NOMO-1 treated with DMSO at 0.1 percent for 48 hours (cell line): ENCODE results near the gene NDUFA13.

Experiments
- DNase-seq: peaks from one replicate; lab custom pipeline; 2025; ENCODE audit not compliant: unreplicated experiment; lab: John Stamatoyannopoulos, UW

The NDUFA13 gene

DNA sequence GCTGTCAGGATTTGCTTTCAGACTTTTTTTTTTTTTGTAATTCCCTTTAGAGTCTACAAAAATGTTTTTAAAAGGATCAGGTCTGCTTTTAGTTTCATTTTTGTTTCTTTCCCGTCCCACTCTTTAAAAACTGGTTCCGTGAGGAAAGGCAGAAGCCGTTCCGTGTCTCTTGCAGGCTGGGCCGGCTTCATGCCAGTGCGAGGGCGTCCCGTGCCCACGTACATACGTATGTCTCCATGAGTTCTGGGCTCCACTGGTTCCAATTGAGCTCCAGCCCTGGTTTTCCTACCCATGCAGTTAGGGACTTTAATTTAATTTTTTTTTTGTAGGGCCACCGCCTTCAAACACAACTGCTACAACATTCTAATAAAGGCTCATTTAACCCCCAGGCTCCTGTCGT is 9.4 kb upstream of the NDUFA13 start:
- no peak for DNase-seq

DNA sequence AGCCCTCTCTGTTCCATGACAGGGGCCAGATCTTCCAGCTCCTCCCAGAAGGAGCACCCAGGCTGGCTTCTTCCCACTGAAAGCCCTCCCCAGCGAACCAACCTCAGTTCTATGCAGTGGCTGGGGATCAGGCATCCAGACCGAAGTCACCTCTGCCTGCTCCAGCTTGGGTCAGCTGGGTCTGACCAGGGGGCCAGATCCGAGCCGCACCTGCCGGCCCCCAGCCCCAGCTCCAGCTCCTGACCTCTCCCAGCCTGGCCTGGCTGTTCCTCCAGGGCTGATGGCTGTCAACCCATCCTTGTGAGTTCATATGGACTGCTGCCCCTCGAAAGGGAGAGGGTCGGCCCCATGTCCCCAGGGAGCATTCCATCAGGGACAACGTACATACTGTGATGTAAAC is 8.7 kb upstream of the NDUFA13 start:
- DNase-seq: no peak

DNA sequence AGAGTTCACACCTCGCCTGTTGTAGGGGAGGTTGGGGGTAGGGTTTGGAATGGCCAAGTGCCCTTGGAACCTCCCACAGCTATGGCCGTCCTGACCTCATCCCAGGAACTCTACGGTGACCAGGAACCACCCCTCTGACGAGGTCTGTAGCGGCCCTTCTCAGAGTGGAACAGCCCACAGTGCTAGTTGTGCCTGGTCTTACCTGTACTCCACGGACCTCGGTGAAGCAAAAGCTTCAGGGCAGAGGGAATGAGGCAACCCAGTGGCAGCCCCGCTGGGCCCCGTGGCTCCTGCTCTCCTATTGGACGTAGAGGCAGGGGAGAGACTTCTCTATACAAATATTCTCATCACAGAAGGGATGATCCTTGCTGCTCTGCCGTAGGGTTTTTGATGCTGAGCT is 7.8 kb upstream of the NDUFA13 start:
- DNase-seq: no peak

DNA sequence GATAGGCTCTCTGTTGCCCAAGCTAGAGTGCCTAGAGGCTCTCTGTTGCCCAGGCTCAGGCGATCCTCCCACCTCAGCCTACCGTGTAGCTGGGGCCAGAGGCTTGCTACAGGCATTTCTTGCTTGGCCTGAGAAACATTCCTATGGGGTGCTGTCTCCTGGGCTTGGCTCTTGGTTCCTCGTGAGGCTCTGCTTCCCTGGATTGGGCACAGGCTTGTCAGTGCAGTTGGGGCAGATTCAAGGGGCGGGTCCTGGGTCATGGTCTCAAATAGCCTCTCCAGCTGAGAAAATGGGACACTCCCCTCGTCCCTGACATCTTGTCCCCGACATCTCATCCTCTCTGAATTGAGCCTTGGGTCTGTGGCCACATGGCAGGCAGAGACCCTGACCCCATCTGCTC is 5.6 kb upstream of the NDUFA13 start:
- DNase-seq: no peak

DNA sequence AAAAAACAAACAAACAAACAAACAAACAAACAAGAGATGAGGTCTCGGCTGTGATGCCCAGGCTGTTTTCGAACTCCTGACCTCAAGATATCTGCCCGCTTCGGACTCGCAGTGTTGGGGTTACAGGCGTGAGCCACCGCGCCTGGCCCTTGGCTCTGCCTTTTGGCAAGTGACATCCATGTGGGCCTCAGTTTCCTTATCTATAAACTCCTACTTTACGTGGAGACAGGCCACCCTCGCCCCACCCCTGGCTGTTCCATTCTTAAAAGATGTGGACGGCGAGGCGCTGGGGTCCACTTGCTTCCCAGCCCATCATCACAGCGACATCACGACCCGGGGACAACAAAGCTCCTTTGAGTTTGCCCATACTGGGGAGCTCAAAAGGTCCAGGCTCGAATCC is 2.3 kb upstream of the NDUFA13 start:
- no peak for DNase-seq

DNA sequence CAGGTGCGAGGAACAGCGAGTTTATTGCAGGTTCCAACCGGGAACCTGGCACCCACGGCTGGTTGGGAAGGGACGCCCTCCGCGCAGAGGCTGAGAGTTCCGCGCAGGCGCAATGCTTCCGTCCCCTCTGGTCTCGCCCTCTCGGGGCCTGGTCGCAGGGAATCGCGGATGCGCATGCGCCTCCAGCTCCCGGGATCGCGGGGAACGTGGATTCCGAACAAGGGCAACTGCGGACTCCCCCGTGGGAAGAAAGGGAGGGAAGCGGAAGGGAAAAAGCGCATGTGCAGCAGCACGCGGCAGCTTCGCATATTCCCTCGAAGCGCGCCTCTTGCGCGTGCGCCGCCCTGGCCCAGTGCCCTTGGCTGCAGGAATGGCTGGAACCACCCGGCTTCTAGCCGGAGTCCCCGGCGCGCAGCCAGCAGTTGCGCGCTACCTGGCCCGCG is 1.8 kb upstream of the NDUFA13 start:
- DNase-seq: no peak

DNA sequence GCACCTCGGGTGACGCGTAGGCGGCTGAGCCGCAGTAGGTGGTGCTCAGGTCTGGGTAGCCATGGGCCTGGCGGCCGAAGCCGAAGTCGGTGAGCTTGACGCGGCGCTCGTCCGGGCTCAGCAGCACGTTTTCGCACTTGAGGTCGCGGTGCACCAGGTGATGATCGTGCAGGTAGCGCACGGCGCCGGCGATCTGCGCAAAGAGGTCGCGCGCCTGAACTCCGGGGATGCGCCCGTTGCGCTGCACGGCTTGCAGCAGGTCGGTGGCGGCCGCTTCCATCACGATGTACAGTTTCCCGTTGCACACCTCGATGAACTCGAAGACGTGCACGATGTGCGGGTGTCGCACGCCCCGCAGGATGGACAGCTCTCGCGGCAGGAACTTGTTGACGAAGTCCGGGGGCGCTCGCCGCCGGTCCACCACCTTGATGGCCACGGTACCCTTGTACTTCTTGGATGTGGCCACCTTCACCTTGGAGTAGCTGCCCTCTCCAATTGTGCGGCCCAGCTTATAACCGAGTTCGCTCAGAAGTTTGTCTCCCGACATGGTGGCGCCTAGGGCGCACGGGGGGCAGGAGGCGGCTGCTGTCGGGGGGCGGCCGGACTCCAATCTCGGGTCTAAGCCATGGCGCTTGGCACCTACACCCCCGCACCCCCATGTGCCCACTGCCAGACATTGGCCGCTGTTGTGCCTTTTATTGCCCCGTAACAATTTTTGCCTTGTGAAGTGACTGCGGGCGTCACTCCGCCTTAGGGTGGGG is 964 bp upstream of the NDUFA13 start, which contains the start of gene TSSK6:
TSS of gene TSSK6 (minus strand) at position 668 of the 761 bp plus-strand sequence. CDS start at position 547, 121 bp downstream.
- no peak for DNase-seq

GRCh38 chr19:19517235-19517619 is 1.2 kb downstream of the NDUFA13 start:
- DNase-seq: no peak

- DNase-seq: no peak
These were observed 5.0 kb downstream of the NDUFA13 start for GRCh38 chr19:19520989-19521388.

DNA sequence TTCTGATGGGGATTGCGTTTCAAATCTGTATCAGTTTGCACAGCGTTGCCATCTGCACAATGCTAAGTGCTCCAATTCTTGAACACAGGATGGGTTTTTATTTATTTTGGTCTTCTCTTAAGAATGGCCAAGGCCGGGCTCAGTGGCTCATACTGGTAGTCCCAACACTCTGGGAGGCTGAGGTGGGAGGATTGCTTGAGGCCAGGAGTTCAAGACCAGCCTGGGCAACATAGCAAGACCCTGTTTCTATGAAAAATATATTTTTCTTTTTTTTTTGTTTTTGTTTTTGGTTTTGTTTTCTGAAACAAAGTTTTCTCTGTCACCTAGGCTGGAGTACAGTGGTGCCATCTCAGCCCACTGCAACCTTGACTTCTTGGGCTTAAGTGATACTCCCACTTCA is 7.2 kb downstream of the NDUFA13 start:
- no peak for DNase-seq

GRCh38 chr19:19524053-19524452 is 8.0 kb downstream of the NDUFA13 start:
- no peak for DNase-seq

- no peak for DNase-seq
These were observed 9.8 kb downstream of the NDUFA13 start for GRCh38 chr19:19525611-19526380.

- DNase-seq: no peak
These were observed 10.8 kb downstream of the NDUFA13 start for GRCh38 chr19:19526581-19527370.

GRCh38 chr19:19527371-19527656 is 11.3 kb downstream of the NDUFA13 start:
- no peak for DNase-seq

- DNase-seq: no peak
These were observed 11.9 kb downstream of the NDUFA13 start for GRCh38 chr19:19527674-19528625.

GRCh38 chr19:19528721-19529490 is 12.9 kb downstream of the NDUFA13 start, which contains the start of gene YJEFN3:
TSS of gene YJEFN3 (plus strand) at chr19:19528911. CDS start at chr19:19528933, 22 bp downstream.
- no peak for DNase-seq

GRCh38 chr19:19529783-19530422 is 13.9 kb downstream of the NDUFA13 start:
- DNase-seq: no peak

DNA sequence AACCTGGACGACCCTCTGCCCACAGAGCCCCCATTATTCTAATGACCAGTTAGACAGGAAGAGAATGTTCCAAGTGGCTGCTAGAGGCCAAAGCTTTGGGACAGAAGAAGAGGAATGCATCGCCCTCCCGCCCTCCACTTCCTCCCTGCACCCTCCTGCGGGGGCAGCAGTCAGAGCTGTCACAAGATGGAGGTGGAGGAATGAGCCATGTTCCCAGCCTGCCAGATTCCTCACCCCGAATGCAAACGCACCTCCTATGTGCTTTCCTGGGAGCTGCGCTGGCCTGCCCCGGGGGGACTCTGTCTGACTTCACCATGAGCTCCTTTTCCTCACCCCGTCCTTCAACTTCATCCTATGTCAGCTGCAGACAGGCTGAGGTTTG is 14.4 kb downstream of the NDUFA13 start:
- no peak for DNase-seq

GRCh38 chr19:19530889-19531288 is 14.9 kb downstream of the NDUFA13 start:
- DNase-seq: no peak
